ENCODE data around the gene MORN1.

The MORN1 gene

DNA sequence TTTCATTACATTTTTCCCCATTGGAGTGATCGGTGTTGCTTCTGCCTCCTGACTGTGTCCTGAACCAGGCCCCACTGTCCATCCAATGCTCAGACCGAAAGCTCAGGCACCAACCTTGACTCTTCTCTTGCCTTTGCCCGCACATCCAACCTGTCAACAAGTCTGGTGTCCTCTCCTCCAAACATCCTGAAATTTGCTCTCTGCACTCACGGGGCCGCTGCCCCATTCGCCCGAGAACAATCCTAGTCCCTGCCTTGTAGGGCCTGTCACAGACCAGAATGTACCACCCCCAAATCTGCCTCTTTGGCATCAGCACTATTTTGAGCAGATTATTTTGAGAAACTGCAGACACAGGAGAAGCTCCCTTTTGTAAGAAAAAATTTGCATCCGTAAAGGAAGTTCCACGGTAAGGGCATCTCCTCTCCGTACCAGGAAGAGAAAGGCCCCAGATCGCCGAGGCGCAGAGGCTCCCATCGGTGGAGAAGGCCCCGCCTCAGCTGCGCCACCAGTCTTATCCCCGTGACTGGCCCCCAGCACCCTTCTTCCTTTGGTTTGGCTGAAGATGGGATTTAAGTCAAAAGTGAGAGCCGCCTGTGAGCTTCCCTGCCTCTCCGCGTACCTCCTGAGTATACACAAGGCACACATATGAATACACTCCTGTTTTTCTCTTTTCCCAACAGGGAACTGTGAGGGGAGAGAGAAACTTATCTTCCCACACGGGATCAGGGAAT is 7.1 kb downstream of the MORN1 start:
- H3K4me3 ChIP-seq (ENCODE audit: low read depth, low read length, poor library complexity, severe bottlenecking) = no peak overlapping the region
- H3K36me3 ChIP-seq (ENCODE audit: insufficient read depth, low read length) = no peaks in the 10 kb centered on the region
- H3K4me1 ChIP-seq (ENCODE audit: insufficient read depth, low read length, severe bottlenecking) = no peaks in the 10 kb centered on the region
- TF ChIP-seq, protein P1, sequence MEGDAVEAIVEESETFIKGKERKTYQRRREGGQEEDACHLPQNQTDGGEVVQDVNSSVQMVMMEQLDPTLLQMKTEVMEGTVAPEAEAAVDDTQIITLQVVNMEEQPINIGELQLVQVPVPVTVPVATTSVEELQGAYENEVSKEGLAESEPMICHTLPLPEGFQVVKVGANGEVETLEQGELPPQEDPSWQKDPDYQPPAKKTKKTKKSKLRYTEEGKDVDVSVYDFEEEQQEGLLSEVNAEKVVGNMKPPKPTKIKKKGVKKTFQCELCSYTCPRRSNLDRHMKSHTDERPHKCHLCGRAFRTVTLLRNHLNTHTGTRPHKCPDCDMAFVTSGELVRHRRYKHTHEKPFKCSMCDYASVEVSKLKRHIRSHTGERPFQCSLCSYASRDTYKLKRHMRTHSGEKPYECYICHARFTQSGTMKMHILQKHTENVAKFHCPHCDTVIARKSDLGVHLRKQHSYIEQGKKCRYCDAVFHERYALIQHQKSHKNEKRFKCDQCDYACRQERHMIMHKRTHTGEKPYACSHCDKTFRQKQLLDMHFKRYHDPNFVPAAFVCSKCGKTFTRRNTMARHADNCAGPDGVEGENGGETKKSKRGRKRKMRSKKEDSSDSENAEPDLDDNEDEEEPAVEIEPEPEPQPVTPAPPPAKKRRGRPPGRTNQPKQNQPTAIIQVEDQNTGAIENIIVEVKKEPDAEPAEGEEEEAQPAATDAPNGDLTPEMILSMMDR (IDR thresholded peaks at IDR 0.05; ENCODE audit: low read length) = no peak
- TF ChIP-seq EZH2 (IDR thresholded peaks at IDR 0.05; ENCODE audit: borderline replicate concordance, low read length) = no peak
- H3K27ac ChIP-seq (ENCODE audit: low read depth, low read length, poor library complexity, severe bottlenecking) = no peak overlapping the region
- no peaks in the 10 kb centered on the region for H3K9me3 ChIP-seq (ENCODE audit: low read length)
- no peaks in the 10 kb centered on the region for H3K27me3 ChIP-seq (ENCODE audit: insufficient read depth, low read length)
- no peaks in the 10 kb centered on the region for H3K79me2 ChIP-seq (ENCODE audit: insufficient read depth, low read length)
- H2AFZ ChIP-seq (ENCODE audit: low read length) = no peak overlapping the region
- H3F3A ChIP-seq (ENCODE audit: insufficient read depth, low read length) = no peaks in the 10 kb centered on the region
- no peak overlapping the region for H3K9ac ChIP-seq (ENCODE audit: low read length)
- H3K9me2 ChIP-seq (ENCODE audit: low read depth, low read length) = no peaks in the 10 kb centered on the region
- no peaks in the 10 kb centered on the region for H4K20me1 ChIP-seq (ENCODE audit: insufficient read depth, low read length)
- H3K4me2 ChIP-seq (ENCODE audit: low read length) = no peak overlapping the region

GRCh38 chr1:2383576-2383975 is 7.8 kb downstream of the MORN1 start:
- H3K9ac ChIP-seq (ENCODE audit: low read length) = no peak overlapping the region
- H3K9me2 ChIP-seq (ENCODE audit: low read depth, low read length) = no peaks in the 10 kb centered on the region
- no peaks in the 10 kb centered on the region for H3K9me3 ChIP-seq (ENCODE audit: low read length)
- H3K27ac ChIP-seq (ENCODE audit: low read depth, low read length, poor library complexity, severe bottlenecking) = no peak overlapping the region
- no peaks in the 10 kb centered on the region for H3F3A ChIP-seq (ENCODE audit: insufficient read depth, low read length)
- H3K4me1 ChIP-seq (ENCODE audit: insufficient read depth, low read length, severe bottlenecking) = no peaks in the 10 kb centered on the region
- no peaks in the 10 kb centered on the region for H3K79me2 ChIP-seq (ENCODE audit: insufficient read depth, low read length)
- no peak overlapping the region for H3K4me3 ChIP-seq (ENCODE audit: low read depth, low read length, poor library complexity, severe bottlenecking)
- TF ChIP-seq EZH2 (IDR thresholded peaks at IDR 0.05; ENCODE audit: borderline replicate concordance, low read length) = no peak
- TF ChIP-seq, protein P1 (IDR thresholded peaks at IDR 0.05; ENCODE audit: low read length) = no peak
- H2AFZ ChIP-seq (ENCODE audit: low read length) = no peak overlapping the region
- H3K4me2 ChIP-seq (ENCODE audit: low read length) = no peak overlapping the region
- no peaks in the 10 kb centered on the region for H3K27me3 ChIP-seq (ENCODE audit: insufficient read depth, low read length)
- no peaks in the 10 kb centered on the region for H4K20me1 ChIP-seq (ENCODE audit: insufficient read depth, low read length)
- no peaks in the 10 kb centered on the region for H3K36me3 ChIP-seq (ENCODE audit: insufficient read depth, low read length)

GRCh38 chr1:2382621-2383361 is 8.6 kb downstream of the MORN1 start:
- no peak overlapping the region for H2AFZ ChIP-seq (ENCODE audit: low read length)
- no peaks in the 10 kb centered on the region for H3K4me1 ChIP-seq (ENCODE audit: insufficient read depth, low read length, severe bottlenecking)
- H3F3A ChIP-seq (ENCODE audit: insufficient read depth, low read length) = no peaks in the 10 kb centered on the region
- no peak overlapping the region for H3K27ac ChIP-seq (ENCODE audit: low read depth, low read length, poor library complexity, severe bottlenecking)
- H3K9me2 ChIP-seq (ENCODE audit: low read depth, low read length) = no peaks in the 10 kb centered on the region
- no peak overlapping the region for H3K4me3 ChIP-seq (ENCODE audit: low read depth, low read length, poor library complexity, severe bottlenecking)
- H3K36me3 ChIP-seq (ENCODE audit: insufficient read depth, low read length) = no peaks in the 10 kb centered on the region
- TF ChIP-seq, protein P1 (IDR thresholded peaks at IDR 0.05; ENCODE audit: low read length) = no peak; the same call in 1 of the 2 replicates
- TF ChIP-seq EZH2 (IDR thresholded peaks at IDR 0.05; ENCODE audit: borderline replicate concordance, low read length) = no peak
- H3K79me2 ChIP-seq (ENCODE audit: insufficient read depth, low read length) = no peaks in the 10 kb centered on the region
- H3K9ac ChIP-seq (ENCODE audit: low read length) = no peak overlapping the region
- no peak overlapping the region for H3K4me2 ChIP-seq (ENCODE audit: low read length)
- no peaks in the 10 kb centered on the region for H3K9me3 ChIP-seq (ENCODE audit: low read length)
- no peaks in the 10 kb centered on the region for H3K27me3 ChIP-seq (ENCODE audit: insufficient read depth, low read length)
- no peaks in the 10 kb centered on the region for H4K20me1 ChIP-seq (ENCODE audit: insufficient read depth, low read length)

Measured in OCI-LY1 (cell line).